GM19397 (cell line): ENCODE data around the gene DRD2.
"Not testable (repeated sequence)": the region's sequence is repeated elsewhere in the genome, so short reads cannot be mapped to it uniquely, and the experiment has no call there.

Experiments
- ATAC-seq: cut with Tn5 transposase; IDR thresholded peaks from one replicate; pipeline ENCODE4 v1.9.1; 2021; ENCODE audit warnings: mild to moderate bottlenecking, moderate library complexity; ENCODE audit not compliant: unreplicated experiment

DRD2 gene

GRCh38 chr11:113475160-113475761, at the start of gene DRD2:
TSS of gene DRD2 (minus strand) at chr11:113475398. CDS start at chr11:113424651, 50,747 bp downstream.
- no peak for ATAC-seq

- not testable (repeated sequence) for ATAC-seq
Measured at GRCh38 chr11:113523906-113524305, 48.7 kb upstream of the DRD2 start.

- no peak for ATAC-seq
Measured at GRCh38 chr11:113521737-113522517, 46.7 kb upstream of the DRD2 start.

GRCh38 chr11:113519989-113520613, 44.9 kb upstream of the DRD2 start:
- ATAC-seq: no peak

GRCh38 chr11:113518716-113519495, 43.7 kb upstream of the DRD2 start:
- ATAC-seq: no peak

- no peak for ATAC-seq
Measured at GRCh38 chr11:113517361-113517760, 42.2 kb upstream of the DRD2 start.

GRCh38 chr11:113514856-113515255, 39.7 kb upstream of the DRD2 start:
- ATAC-seq: no peak

- no peak for ATAC-seq
Measured at GRCh38 chr11:113507341-113507740, 32.1 kb upstream of the DRD2 start.

GRCh38 chr11:113506893-113507292, 31.7 kb upstream of the DRD2 start:
- no peak for ATAC-seq

- ATAC-seq: no peak
Measured at GRCh38 chr11:113506461-113506860, 31.3 kb upstream of the DRD2 start.

GRCh38 chr11:113505541-113506375, 30.6 kb upstream of the DRD2 start:
- no peak for ATAC-seq

- no peak for ATAC-seq
Measured at GRCh38 chr11:113505046-113505445, 29.8 kb upstream of the DRD2 start.

- no peak for ATAC-seq
Measured at GRCh38 chr11:113504586-113504985, 29.4 kb upstream of the DRD2 start.

GRCh38 chr11:113504071-113504470, 28.9 kb upstream of the DRD2 start:
- ATAC-seq: no peak

GRCh38 chr11:113497066-113497910, 22.1 kb upstream of the DRD2 start:
- ATAC-seq: no peak

GRCh38 chr11:113496026-113496651, 20.9 kb upstream of the DRD2 start:
- no peak for ATAC-seq

- no peak for ATAC-seq
Measured at GRCh38 chr11:113494021-113494420, 18.8 kb upstream of the DRD2 start.

GRCh38 chr11:113493206-113493605, 18.0 kb upstream of the DRD2 start:
- ATAC-seq: no peak

GRCh38 chr11:113488931-113489351, 13.7 kb upstream of the DRD2 start:
- ATAC-seq: no peak
